ENCODE data around the gene SHISA9.
"Not testable (repeated sequence)": the region's sequence is repeated elsewhere in the genome, so short reads cannot be mapped to it uniquely, and the experiment has no call there.

The SHISA9 gene

DNA sequence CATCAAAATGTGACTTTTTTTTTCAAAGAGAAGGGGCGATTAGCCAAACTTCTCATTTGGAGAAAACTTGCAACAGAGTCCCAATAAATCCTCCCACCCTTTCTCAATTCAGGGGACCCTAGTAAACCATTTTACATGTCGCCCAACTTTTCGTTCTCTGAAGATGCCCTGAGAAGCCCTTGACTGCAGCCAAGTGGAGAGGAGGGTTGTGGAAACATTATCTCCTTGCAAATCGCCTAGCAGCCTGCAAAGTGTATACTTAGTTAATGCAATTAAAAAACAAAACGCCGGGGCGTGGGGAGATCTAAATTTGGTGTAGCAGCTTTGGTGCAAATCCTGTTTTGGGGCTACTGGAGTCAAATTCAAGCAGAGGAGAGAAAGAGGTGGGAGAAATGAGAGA, 1.2 kb upstream of the SHISA9 start:
- DNase-seq (ENCODE audit: low read depth in 3 of 3) = no peak

DNA sequence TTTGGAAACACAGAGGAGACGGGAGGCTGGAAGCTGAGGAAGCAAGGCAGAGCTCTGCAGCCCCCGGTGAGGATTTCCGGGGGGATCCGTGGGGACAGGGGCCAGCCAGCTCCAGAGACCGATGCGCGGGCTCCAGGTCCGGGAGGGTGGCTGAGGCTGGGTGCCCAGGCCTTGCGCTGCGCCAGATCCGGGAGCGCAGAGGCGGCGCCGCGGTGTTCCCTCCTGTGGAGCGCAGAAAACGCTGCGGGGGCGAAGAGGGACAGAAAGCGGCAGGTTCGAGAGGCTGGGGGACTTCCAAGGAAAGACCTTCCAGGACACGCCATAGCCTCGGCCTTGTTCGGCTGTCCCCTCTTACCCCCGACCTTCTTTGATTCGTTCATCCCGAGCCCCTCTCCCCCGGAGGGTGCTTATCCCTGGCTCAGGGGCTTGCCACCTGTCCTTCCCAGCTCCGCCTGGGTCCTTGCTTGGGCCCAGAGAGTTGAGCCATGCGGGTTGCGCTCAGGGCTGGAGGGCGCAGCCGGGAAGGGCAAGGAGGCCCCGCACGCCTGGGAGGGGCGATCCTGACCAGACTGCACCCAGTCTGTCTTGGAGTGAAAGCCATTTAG, 697 bp upstream of the SHISA9 start:
- DNase-seq (ENCODE audit: low read depth in 3 of 3) = no peak

DNA sequence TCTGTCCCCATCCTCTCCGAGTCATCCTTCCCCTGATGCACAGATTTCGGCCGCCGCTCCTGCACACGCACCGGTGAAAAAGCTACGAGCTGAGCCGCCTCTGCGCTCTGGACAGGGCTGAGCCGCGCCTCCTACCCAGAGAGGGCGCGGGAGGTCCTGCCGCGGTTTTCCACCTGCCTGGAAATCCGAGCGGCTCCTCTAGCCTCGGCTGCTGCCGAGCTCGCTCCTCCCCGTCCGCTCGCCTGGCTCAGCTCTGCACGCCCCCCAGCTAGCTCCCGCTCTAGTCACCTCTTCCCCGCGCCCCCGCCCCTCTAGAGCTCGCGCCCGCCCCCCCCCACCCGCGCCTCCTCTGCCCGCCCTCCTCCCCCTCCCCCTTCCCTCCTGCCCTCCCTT, 198 bp upstream of the SHISA9 start:
- DNase-seq (ENCODE audit: low read depth in 3 of 3) = no peak

DNA sequence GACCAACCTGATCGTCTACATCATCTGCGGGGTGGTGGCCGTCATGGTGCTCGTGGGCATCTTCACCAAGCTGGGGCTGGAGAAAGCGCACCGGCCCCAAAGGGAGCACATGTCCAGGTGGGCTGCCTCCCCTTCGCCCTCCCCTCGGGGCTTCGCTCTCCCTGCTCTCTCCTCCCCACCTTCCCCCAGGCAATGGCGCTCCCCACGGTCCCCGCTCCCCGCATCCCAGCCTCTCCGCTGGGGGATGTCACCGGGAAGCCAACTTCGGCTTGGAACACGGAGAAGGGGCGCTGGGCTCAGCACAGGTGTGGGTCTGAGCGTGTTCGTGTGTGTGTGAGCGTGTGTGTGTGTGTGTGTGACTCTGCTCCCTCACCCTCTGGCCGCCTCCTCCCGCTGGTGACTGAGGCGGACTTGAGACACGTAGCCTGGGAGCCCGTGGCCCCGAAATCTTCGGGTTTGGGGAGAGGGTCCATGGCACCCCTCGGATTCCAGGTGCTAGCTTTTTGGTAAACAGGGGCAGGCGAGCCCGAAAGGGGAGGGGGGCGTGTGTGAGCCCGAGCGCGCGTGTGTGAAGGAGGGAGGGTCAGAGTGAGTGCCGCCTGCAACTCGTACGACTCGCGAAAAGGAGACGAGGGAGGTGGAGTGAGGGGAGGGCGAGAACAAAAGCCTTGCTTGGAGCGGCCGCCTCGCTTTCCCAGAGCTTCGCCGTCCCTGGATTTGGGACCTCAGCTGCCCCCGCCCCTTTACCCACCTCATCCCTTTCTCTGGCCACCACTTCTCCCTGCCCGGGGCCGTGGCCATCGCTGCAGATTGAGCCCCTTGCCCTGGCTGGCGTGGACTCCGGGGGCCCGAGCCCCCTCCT, 1.3 kb downstream of the SHISA9 start:
- DNase-seq (ENCODE audit: low read depth in 3 of 3) = no peak

DNA sequence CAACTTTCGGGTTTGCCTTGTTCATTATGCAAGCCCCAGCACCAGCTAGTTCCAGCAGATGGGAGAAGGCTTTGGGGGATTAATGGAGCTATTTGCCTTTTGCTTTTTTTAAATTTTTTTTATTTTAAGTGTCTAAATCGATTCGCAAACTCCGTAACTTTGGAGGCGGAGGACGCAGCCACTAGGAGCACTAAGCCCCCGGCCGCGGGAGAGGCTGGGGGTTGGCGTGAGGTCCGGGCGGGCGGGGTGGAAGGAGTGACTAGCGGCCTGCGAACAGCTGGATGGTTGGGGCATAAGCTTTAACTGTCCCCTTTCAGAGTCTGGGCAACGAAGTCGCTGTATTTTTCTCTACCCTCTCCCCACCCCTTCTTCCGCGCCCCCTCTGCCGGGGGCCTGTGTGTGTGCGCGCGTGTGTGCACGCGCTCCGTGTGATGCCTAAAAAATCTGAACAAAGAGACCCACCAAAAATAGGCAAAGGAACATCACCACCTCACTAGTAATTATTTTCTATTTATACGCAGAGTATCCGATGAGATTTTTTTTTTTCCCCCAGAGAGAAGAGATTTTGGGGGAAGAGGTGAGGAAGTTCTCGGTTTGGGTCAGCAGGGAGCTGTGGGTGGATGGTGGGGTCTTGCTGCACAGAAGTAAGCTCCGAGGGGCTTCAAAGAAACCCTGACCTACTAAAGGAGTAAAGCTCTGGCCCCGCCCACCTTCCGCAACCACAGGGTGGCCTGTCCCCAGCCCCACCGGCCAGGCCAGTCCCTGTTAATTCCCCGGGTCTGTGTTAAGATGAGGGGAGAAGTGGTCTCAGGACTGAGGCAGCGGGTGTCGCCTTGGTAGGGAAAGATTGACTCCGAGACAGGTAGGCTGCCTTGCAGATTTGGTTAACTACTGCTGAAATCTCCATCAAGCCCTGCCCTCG, 2.3 kb downstream of the SHISA9 start:
- DNase-seq (ENCODE audit: low read depth in 3 of 3) = no peak

DNA sequence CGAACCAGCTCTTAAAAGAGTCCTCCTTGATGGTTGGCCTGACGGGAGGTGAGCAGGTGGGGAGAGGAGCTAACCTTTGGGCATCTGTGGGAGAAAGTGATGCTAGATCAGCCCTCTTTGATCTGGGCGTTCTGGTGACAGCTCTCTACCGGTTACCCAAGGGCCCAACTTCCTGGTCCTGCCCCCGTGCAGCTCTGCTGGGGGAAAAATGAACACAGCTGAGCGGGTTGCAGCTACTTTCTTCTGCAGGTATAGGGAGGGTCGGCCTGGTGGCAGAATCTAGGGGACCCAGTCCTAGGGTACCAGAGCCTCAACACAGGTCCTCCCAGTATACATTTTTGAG, 2.9 kb downstream of the SHISA9 start:
- DNase-seq (ENCODE audit: low read depth in 3 of 3) = no peak

DNA sequence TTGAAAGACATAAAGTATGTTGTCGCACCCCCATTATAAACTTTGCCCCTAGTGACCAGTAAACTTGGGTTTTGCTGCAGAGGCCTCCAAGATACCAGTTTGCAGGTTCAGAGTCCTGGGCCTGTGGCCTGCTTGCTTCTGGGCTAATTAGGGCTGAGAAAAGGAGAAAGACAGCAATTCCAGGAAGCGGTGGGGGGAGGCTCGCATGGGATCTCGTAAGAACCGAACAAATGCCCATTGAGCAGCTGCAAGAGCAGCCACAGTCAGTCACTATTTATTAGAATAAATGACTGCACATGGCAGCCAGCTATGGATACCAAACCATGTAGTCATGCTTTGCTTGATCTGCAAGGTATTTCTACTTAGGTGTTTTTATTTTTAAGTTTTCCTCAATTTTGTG, 4.9 kb downstream of the SHISA9 start:
- DNase-seq (ENCODE audit: low read depth in 3 of 3) = no peak

DNA sequence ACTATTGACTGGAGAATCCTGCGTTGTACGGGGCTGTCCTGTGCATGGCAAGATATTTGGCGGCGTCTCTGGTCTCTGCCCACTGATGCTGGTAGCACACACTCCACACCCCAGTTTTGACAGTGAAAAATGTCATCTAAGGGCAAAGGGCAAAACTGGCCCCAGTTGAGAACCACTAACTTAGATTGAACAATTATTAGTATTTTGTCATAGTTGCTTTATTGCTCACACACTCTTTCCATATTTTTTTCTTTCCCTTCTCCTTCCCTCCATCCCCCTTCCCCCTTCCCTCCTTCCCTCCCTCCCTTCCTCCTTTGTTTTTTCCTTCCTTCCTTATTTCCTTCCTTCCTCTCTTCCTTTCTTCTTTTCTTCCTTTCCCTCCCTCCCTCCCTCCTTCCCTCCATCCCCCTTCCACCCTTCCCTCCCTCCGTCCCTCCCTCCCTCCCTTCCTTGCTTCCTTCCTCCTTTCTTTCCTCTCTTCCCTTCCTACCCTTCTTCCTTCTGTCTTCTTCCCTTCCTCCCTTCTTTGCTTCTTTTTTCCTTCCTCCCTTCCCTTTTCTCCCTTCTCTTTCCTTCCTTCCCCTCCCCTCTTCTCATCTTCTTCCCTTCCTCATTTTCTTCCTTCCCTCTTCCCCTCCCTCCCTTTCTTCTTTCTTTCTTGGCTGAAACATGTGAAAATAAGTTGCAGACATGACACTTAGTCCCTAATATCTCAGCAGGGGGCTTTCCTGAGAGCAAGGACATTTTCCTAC, 5.5 kb downstream of the SHISA9 start:
- DNase-seq (ENCODE audit: low read depth in 3 of 3) = no peak

DNA sequence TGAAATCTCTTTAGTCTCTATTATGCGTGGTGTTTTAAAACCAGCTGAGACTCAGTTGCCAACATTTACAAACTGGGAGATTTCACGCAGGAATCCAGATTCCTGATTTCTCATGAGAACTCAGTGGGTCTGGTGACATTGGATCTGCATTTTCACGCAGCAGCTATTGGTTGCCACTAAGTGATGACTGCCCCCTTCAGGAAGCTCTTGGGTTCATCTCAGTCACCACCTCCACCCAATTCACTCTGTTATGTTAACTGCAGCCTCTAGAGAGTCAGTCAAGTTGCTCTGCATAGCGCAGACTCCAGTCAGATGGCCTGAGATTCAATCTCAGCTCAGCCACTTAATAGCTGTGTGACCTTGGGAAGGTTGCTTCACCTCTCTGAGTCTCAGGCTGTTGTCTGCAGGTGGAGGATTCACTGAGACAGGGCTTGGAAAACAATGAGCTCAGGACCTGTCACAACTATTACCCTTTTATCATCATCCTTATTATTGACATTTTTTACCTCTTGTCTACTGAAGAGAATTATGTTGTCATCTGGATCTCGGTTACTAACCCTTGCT, 6.4 kb downstream of the SHISA9 start:
- no peak for DNase-seq (ENCODE audit: low read depth in 3 of 3)

DNA sequence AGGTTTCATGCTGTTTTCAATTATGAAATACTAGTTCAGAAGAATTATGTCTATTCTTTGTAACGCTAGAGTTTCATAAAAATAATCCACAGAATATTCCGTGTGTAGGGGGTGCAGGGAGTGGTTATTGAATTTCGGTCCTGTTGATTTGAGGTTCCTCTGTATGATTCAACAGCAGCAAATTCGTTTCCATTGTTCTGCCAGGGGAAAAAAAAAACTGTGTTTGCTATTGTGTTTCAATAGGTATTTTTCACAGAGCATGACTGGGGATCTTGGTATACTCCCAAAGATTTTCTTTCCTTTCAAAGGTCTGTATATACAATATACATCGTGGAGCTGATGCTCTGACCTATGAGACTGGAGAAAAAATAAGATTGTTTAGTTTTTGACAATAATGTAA, 15.8 kb downstream of the SHISA9 start:
- DNase-seq (ENCODE audit: low read depth in 3 of 3) = no peak

DNA sequence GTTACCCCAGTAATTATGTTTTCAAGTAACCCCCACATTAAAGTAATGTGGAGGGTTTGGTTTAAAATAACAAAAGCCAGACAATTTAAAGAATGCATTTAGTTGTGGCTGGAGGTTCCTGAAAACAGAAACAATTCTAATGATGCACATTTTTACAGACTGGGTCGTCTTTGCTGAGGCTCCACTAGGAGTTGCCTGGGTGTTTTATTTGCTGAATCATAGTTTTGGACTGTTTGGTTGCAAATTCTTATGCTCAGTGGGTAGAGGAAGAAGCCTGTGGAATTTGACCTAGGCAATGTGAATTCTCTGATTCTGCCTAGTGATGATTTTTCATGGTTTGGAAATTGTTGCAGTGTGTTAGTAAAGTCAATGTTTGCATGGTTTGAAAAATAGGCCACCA, 16.3 kb downstream of the SHISA9 start:
- no peak for DNase-seq (ENCODE audit: low read depth in 3 of 3)

DNA sequence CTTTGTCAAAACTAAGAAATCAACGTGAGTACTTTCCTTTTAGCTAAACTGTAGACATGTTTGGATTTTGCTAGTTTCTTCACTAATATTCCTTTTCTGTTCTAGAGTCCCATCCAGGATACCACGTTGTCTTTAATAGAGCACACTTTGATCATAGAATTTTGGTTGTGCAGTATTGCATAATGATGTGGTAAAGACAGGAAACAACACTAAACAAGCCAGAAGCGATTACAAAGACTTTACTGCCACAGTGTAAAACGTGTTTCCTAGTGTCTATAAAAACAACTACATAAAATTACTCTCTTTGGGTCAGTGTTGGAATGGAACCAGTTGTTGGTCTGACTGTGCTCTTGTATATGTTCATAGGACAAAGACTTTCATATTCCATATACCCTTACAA, 19.3 kb downstream of the SHISA9 start:
- DNase-seq (ENCODE audit: low read depth in 3 of 3) = no peak

DNA sequence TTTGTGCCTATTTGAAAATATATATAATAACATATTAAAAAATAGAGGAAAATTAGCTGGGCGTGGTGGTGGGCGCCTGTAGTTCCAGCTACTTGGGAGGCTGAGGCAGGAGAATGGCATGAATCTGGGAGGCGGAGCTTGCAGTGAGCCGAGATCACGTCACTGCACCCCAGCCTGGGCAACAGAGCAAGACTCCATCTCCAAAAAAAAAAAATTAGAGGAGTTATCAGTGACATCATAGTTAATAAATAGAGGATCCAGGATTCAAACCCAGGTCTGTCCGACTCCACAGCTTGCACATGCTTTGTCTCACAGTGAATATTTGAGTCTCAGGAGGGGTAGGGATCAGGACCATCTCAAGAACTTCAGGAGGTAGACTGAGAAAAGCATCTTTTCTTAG, 22.2 kb downstream of the SHISA9 start:
- DNase-seq (ENCODE audit: low read depth in 3 of 3) = not testable (repeated sequence)

DNA sequence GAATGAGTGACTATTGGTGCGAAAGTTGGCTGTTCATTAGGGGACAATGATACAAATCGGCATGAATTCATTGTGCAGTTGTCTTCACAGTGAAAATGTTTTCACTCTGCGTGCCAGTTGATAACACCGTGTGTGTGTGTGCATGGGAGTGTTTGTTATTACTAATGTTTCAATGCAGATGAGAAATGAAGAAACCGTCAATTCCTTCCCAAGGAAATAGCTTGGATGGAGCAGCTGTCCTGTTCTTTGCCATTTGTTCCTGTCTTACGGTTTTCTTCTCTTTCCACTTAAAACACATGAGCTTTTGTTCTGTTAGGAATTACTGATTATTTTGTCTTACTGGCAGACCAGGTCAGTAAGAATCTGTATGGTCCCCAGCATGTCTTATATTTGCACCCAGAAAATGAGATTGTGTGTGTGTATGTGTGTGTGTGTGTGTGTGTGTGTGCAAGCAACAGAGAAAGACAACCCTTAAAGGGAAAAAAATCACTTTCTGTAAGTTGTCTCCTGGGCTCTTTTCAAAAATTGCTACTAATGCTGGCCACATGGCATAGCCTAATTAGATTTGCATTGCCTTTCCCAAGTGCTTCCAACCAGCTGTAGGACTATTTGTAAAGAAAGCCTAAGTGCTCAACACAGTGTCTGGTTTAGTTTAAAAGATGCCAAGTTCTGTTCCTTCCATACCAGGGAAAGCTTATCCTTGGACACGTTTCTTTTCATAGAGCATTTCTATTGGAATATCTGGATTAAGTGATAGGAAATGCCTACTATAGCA, 23.8 kb downstream of the SHISA9 start:
- no peak for DNase-seq (ENCODE audit: low read depth in 3 of 3)

DNA sequence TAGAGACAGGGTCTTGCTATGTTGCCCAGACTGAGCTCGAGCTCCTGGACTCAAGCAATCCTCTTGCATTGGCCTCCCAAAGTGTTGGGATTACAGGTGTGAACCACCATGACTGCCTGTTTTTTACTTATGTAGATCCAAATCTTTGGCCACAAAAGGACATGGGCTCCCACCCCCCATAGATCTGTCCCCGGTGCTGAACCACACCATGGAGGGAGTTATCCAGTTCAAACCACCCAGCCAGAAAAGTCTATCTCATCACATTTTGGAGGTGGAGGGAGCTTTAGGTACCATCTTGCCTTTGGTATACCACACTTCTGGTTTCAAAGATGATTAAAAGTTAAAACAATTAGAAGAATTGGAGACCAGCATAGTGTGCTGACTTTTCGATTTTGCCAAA, 26.2 kb downstream of the SHISA9 start:
- no peak for DNase-seq (ENCODE audit: low read depth in 3 of 3)

DNA sequence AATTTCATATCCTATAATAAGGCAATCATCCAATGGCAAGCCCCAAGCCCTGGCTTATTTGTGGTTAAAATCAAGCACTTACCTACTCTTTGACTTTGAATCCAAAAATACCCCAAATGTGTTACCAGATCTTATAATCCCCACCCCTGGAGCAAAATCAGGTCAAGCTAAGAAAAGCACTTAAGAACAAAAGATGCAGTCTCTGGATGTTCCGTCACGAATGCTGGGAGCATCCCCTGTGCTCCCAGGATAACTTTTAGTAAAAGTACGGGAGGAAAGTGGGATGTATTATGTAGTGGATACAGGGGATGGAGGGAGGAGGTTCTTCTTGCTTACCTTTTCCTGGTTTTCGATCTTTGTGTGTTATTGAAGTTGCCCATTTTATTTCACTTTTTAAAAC, 29.5 kb downstream of the SHISA9 start:
- no peak for DNase-seq (ENCODE audit: low read depth in 3 of 3)

DNA sequence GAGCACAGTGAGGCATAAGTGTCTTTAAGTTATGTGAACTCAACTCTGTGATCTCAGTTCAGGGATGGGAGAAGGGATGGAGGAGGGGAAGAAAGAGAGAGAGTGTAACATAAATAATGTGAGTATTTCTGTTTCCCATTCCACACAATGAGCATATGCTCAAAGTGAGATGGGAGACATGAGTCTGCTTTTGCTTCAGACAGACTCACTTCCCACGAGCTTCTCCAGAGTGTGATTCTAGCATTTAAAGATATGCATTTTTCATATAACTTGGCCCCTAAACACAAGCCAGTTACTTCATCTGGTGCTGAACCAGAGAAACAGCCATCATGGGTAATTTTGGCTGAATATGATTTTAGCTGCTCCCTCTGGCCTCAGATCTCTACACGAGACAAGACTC, 35.0 kb downstream of the SHISA9 start:
- DNase-seq (ENCODE audit: low read depth in 3 of 3) = no peak

DNA sequence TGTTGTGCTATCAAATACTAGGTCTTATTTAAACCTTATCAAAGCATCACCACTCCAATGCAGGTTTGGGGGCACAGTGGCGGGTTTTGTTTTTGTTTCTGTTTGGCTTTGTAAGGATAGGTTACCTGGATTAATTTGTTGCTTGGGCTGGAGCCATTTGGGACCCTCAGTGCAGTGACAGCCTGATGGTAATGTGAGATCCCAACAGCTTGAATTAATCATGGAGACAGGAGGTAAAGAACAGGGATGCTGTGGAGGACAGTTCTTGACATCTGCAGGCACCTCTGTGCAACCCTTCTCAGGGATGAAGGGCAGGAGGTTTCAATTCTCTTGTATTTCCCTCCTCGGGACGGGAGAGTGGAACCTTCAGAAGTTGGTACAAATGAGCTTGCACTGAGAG, 40.5 kb downstream of the SHISA9 start:
- DNase-seq (ENCODE audit: low read depth in 3 of 3) = no peak

DNA sequence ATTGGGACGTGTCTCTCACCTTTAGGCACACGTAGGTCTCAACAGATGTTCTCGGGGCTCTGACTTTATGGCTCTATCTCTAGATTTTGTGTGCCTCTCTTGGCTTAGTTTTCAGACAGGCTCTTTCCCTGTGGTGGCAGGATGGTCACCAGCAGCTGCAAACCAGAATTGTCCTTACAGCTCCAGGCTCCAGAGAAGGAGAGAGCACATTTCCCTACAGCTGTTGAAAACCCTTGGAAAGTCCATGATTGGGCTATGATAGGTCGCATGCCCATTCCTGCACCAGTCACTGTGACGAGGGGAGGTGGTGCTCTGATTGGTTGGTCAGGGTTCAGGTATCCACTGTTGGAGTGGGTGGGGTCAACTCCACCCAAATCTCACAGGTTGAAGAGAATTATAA, 41.5 kb downstream of the SHISA9 start:
- no peak for DNase-seq (ENCODE audit: low read depth in 3 of 3)

DNA sequence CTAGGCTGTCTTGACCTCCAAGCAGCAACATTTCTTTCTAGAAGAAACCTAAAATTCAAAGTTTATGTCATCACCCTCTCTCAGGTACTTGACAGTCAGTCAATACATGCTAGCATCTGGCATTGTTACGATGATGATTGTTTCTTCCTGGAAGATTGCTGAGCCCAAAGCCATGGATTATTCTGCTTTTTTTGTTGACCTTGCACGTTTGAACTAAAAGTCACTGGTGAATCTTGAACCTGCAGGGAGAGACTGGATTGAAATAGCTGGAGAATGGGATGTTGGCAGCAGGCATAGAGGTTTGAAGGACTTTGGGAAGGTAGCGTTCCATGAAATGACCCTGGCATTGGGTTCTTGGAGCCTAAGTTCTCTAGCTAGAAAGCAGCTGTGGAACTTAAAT, 42.9 kb downstream of the SHISA9 start:
- no peak for DNase-seq (ENCODE audit: low read depth in 3 of 3)

DNA sequence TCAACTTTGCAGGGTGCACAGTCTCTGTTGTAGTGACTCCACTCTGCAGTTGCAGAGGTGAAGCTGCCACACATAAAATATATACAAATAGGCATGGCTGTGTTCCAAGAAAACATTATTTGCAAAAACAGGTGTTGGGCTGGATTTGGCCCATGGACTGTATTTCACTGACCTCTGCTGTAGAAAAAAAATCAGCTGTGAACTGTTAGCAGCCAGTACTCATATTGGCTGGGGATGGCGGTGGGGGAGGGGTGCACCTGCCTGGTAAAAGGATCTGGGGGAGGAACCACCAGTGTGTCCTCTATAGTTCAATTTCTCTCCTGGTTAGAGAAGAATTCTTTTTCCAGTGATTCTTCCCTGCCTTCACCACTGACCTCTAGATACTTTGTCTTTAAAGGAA, 50.0 kb downstream of the SHISA9 start:
- DNase-seq (ENCODE audit: low read depth in 3 of 3) = no peak

Data from stimulated activated CD4-positive, alpha-beta T cell treated with anti-CD3 and anti-CD28 coated beads, TNF-alpha, amount 100 ng/mL, for 24 hours (primary cell).